HG03108 (cell line): ENCODE measurements around the gene TYRO3.
"Not testable (repeated sequence)": the region's sequence is repeated elsewhere in the genome, so short reads cannot be mapped to it uniquely, and the experiment has no call there.

ENCODE experiments used
- ATAC-seq: cut with Tn5 transposase; IDR thresholded peaks from one replicate; pipeline ENCODE4 v1.9.1; 2021; ENCODE audit warnings: moderate library complexity; ENCODE audit not compliant: unreplicated experiment

The TYRO3 gene

GRCh38 chr15:41571948-41572347, 12.9 kb downstream of the TYRO3 start:
- no peak for ATAC-seq

GRCh38 chr15:41572866-41573265, 13.9 kb downstream of the TYRO3 start:
- ATAC-seq: no peak

GRCh38 chr15:41573396-41573795, 14.4 kb downstream of the TYRO3 start:
- ATAC-seq: no peak

- no peak for ATAC-seq
Measured at GRCh38 chr15:41574158-41574557, 15.1 kb downstream of the TYRO3 start.

- ATAC-seq: no peak
Measured at GRCh38 chr15:41575282-41575681, 16.3 kb downstream of the TYRO3 start.

- ATAC-seq: no peak
Measured at GRCh38 chr15:41577863-41578735, 19.1 kb downstream of the TYRO3 start.

GRCh38 chr15:41578736-41579383, 19.8 kb downstream of the TYRO3 start:
- ATAC-seq: no peak

- ATAC-seq: no peak
Measured at GRCh38 chr15:41581110-41581509, 22.1 kb downstream of the TYRO3 start.

GRCh38 chr15:41583795-41584194, 24.8 kb downstream of the TYRO3 start:
- ATAC-seq: no peak

GRCh38 chr15:41584636-41585126, 25.7 kb downstream of the TYRO3 start:
- ATAC-seq: no peak

- no peak for ATAC-seq
Measured at GRCh38 chr15:41585127-41586047, 26.4 kb downstream of the TYRO3 start.

GRCh38 chr15:41586531-41587282, 27.7 kb downstream of the TYRO3 start:
- not testable (repeated sequence) for ATAC-seq

GRCh38 chr15:41589018-41589417, 30.0 kb downstream of the TYRO3 start:
- ATAC-seq: not testable (repeated sequence)

- not testable (repeated sequence) for ATAC-seq
Measured at GRCh38 chr15:41589571-41589970, 30.6 kb downstream of the TYRO3 start.

- not testable (repeated sequence) for ATAC-seq
Measured at GRCh38 chr15:41591217-41591616, 32.2 kb downstream of the TYRO3 start.

GRCh38 chr15:41592718-41593117, 33.7 kb downstream of the TYRO3 start:
- ATAC-seq: not testable (repeated sequence)

- ATAC-seq: no peak
Measured at GRCh38 chr15:41594801-41595746, 36.1 kb downstream of the TYRO3 start.

GRCh38 chr15:41596972-41597371, 38.0 kb downstream of the TYRO3 start:
- no peak for ATAC-seq

GRCh38 chr15:41597787-41598186, 38.8 kb downstream of the TYRO3 start:
- ATAC-seq: no peak
